GM18951 (cell line): ENCODE measurements around the gene DDX41.

Experiments used
- POLR2A ChIP-seq: IDR thresholded peaks from 4 replicates; pipeline ENCODE4 v1.6.1; 2011; ENCODE audit warnings: mild to moderate bottlenecking; ENCODE audit not compliant: insufficient read length, insufficient read depth; ENCODE audit errors: extremely low read depth
- in situ Hi-C: fragments of 300-500 bp; cut with MboI; formaldehyde crosslinking; loops from one replicate; pipeline ENCODE4 v1.12.0; 2022; ENCODE audit warnings: low sequenced_read_pairs, mixed read lengths, inconsistent platforms; ENCODE audit not compliant: unreplicated experiment

DDX41 gene

DNA sequence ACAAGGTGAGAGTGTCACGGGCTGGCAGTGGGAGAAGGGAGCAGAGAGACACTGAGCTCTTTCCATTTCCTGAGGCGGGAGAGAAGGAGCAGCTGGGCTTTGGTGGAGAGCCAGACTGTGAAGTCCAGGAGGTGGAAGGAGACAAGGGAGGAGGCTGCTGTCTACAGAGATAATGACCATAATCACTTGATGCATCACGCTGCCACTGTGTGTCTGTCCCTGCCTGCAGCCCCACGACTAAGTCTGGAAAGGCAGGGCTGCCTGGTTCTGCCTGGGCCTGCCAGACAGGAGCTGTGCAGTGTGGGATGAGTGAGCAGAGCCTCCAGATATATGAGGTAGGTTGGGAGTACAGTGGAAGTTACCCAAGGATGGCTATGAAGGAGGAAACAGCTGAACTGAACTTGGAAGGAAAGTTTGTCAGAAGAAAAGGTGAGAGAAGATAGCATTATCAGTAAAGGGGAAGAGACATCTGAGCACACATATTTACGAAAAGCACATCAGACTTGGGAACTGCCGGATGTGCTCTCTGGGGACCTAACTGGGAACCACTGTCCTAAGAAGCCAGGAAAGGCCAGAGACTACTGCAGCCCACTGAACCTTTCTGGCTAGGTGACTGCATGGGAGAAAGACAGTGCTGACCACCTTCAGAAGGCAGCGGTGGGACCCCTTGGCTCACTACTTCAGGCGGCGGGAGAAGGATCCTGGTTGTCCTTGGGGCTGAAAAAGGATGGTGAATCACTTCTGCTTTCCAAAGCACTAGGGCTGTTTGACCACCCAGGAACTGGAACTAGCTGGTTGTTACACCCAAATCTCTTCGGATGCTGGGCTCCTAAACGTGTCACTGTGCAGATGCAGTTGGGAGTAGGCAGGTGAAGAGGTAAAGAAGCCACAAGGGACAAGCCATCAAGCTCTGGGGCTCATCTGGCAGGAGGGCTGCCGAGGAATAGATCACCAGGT, 12.8 kb upstream of the DDX41 start:
- no peak for TF ChIP-seq POLR2A
- in situ Hi-C loops, result no loop called here

DNA sequence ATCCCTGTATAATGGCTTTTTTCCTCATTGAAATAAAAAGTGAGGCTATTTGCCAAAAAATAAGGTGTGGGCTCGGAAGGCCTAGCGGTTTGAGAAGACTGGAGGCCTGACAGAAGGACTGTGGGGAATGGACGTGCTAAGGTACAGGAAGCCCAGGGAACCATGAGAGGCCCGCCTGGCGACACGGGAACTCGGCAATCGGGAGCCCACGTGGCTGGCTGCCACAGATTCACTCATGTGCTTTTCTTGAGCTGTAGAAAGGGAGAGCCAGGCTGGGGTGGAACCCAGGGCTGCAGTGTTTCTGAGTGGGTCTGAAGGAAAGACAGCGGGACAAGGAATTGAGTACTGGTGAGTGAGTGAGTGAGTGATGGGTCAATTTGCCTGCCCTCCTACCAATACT, 11.9 kb upstream of the DDX41 start:
- in situ Hi-C loops, result no loop called here
- no peak for TF ChIP-seq POLR2A

- TF ChIP-seq POLR2A, result no peak
- in situ Hi-C loops, result no loop called here
These were observed 10.8 kb upstream of the DDX41 start for GRCh38 chr5:177527595-177527994.

- in situ Hi-C loops, result no loop called here
- no peak for TF ChIP-seq POLR2A
These were observed 10.0 kb upstream of the DDX41 start for GRCh38 chr5:177526791-177527190.

GRCh38 chr5:177526191-177526590, 9.4 kb upstream of the DDX41 start:
- no peak for TF ChIP-seq POLR2A
- in situ Hi-C loops, result no loop called here

GRCh38 chr5:177524941-177525655, 8.3 kb upstream of the DDX41 start:
- in situ Hi-C loops, result no loop called here
- TF ChIP-seq POLR2A, result no peak

- in situ Hi-C loops, result no loop called here
These were observed 7.8 kb upstream of the DDX41 start for GRCh38 chr5:177524539-177524900.

DNA sequence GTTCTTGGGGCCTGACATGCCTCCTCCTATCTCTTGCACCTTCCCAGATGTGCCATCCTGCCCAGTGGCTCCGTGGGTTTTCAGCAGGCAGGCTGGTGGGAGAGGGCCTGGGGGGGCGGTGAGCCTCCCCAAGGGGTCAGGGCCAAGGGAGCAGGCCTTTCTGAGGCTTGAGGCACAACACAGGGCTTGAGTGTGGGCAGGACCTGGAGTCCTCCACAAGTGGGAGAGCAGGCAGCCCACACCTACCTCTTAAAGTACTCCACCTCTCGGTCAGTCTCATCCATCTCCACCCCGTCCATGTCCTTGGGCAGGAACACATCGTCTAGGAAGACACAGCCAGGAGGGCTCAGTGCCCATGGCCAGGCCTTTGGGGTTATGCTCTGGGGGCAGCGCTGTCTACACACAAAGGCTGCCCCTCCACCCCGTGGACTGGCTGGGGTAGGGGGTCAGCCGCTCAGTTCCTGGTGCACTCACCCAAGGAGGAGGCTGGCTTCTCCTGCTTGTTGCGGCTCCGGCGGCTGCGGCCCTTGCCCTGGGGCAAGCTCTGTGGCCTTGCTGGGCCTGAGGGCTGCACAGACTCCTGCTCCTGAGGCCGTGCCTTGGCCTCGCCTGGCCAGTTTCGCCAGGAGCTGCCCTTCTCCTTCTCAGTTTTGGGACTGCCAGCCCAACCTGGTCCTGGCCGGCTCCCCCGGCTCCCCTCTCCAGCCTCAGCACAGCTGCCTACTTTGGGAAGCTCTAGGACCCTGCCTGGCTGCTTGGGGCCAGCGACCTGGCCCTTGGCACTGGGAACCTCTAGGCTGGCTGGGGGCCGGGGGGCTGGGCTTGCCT, 7.2 kb upstream of the DDX41 start:
- in situ Hi-C loops, result no loop called here
- no peak for TF ChIP-seq POLR2A

More at GRCh38 chr5:177524539-177524900, 7.8 kb upstream of the DDX41 start:
- no peak for TF ChIP-seq POLR2A

GRCh38 chr5:177520916-177521513, 4.3 kb upstream of the DDX41 start:
- in situ Hi-C loops, result no loop called here
- no peak for TF ChIP-seq POLR2A

- in situ Hi-C loops, result no loop called here
- no peak for TF ChIP-seq POLR2A
These were observed 3.5 kb upstream of the DDX41 start for GRCh38 chr5:177520271-177520670.

DNA sequence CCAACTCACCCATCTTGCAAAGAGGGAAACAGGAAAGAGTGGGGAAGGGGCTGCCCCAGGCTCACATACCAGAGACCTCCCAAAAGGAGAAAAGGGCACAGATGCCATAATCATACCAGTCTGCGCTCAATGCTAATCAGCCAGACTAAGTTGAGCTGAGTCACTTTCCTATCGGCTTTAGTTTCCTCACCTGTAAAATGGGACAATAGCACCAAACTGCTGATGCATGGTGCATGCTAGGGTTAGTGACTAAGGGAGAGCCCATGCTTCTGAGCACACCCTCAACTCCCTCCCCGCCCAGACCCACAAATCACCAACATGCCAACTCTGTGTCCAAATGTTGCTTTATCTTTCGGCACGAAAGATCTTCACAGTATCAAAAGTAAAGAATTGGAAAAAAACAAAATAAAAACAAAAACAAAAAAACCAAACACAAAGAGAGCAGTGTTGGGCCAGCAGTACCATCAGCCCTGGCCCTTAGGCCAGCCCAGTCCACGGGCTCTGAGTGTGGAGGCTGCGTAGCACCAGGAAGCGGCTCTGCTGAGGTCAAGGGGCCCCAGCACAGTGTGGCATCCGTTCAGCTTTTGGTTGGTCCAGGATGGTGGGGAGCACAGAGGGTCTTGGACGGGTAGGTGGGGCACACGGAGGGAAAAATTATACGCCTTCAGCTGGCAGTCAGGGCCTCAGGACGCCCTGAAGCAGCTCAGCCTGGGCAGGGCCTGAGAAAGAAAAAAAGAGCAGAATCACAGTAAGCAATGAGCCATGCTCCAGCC, 2.9 kb upstream of the DDX41 start:
- no peak for TF ChIP-seq POLR2A
- in situ Hi-C loops, result no loop called here

DNA sequence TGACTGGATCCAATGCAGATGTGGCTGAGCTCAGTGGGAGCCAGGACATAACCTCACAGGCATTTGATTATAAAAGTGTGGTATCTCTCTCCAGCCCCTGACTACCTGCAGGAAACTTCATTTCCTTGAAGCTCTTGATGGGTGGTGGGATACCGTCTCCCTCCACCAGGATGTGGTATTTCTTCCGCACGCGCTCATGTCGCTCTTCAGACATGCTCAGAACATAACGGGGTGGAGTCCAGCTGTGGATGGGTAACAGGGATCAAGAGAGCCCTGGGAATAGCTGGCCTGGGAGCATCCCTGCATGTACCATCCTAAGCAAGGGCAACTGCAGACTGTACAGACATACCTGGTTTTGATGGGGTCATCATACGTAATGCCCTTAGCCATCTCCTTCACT, 1.2 kb downstream of the DDX41 start:
- no peak for TF ChIP-seq POLR2A
- in situ Hi-C loops, result no loop called here

DNA sequence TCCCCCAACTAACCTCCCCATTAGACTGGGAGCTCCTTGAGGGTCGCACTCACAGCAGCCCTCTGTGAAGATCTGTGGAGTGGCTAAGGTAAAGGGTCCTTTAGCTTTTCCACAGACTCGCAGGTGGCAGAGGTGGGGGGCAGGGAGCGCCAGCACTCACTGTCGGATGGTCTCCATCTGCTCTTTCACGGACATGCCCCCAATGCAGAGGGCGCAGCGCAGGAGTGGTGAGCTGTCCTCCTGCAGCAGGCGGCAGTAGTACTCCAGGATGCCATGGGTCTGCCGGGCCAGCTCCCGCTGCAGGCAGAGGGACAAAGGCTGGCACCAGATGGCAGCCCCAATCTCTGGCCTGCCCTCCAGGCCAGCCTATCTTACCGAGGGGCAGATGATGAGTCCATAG, 2.2 kb downstream of the DDX41 start:
- no peak for TF ChIP-seq POLR2A
- in situ Hi-C loops, result no loop called here
